H1 (cell line): ENCODE data around the gene LEO1. TPM values are rescaled to one million over a fixed set of nuclear protein-coding genes. Genes with fewer than 3 reads are reported as not detected.

Experiments used
- CTCF ChIA-PET: fragments of 300-600 bp; sonication (Branson Sonifier 250); formaldehyde crosslinking; loops from one replicate; lab custom pipeline; 2021; ENCODE audit not compliant: partially characterized antibody; lab: Charles Lee
- POLR2A ChIA-PET: fragments of 300-600 bp; sonication (Branson Sonifier 250); formaldehyde crosslinking; loops from one replicate; lab custom pipeline; 2021; ENCODE audit warnings: inconsistent platforms; ENCODE audit not compliant: partially characterized antibody; lab: Charles Lee
- DNase-seq, 2 experiments: peaks; one replicate each; pipeline versions ENCODE4 v3.0.0 to v3.0.0-alpha.2; 2010 to 2022; ENCODE audit warnings: low spot score in 2 of 2, low read depth in 1 of 2, mixed read lengths in 1 of 2
- FAIRE-seq: peaks from 2 replicates; lab custom pipeline; 2011; peaks lifted over from hg19 to GRCh38; lab: Jason Lieb, UNC
- H2AFZ ChIP-seq: 2 replicates; pipeline ENCODE4 v1.8.1; 2012; ENCODE audit warnings: low read length, inconsistent platforms
- H2AK5ac ChIP-seq: 2 replicates; pipeline ENCODE4 v1.6.1; 2013; ENCODE audit warnings: low read depth, low read length
- H2BK120ac ChIP-seq: replicated peaks from 2 replicates; pipeline ENCODE3; 2013; ENCODE audit warnings: low read depth, low read length, inconsistent platforms
- H2BK12ac ChIP-seq: 2 replicates; pipeline ENCODE4 v1.6.1; 2013; ENCODE audit warnings: low read depth, low read length
- H2BK15ac ChIP-seq: 2 replicates; pipeline ENCODE4 v1.6.1; 2013; ENCODE audit warnings: low read length
- H2BK20ac ChIP-seq: 2 replicates; pipeline ENCODE4 v1.6.1; 2013; ENCODE audit warnings: low read length
- H2BK5ac ChIP-seq: 2 replicates; pipeline ENCODE4 v1.6.1; 2013; ENCODE audit warnings: low read depth, low read length
- H3K14ac ChIP-seq: 2 replicates; pipeline ENCODE4 v1.6.1; 2013; ENCODE audit warnings: inconsistent platforms; ENCODE audit not compliant: insufficient read length
- H3K18ac ChIP-seq: 2 replicates; pipeline ENCODE4 v1.6.1; 2013; ENCODE audit warnings: low read length; ENCODE audit errors: extremely low read depth
- H3K23ac ChIP-seq: 2 replicates; pipeline ENCODE4 v1.6.1; 2013; ENCODE audit warnings: inconsistent platforms; ENCODE audit not compliant: insufficient read length
- H3K23me2 ChIP-seq: 2 replicates; pipeline ENCODE4 v1.6.1; 2013; ENCODE audit warnings: low read depth, low read length
- H3K27ac ChIP-seq: 2 replicates; pipeline ENCODE4 v1.6.1; 2011; ENCODE audit warnings: low read depth, low read length, inconsistent platforms
- H3K27me3 ChIP-seq, 4 experiments: replicated peaks in 1 of 4; 1 replicate in 1 of 4; 2 replicates in 3 of 4; pipeline versions ENCODE4 v1.6.1 to v1.8.1; 2011 to 2013; ENCODE audit warnings: low read length in 3 of 4, mild to moderate bottlenecking in 3 of 4, inconsistent platforms in 2 of 4, mixed read lengths in 2 of 4, moderate library complexity in 1 of 4; ENCODE audit not compliant: control insufficient read depth in 3 of 4, insufficient read depth in 3 of 4; ENCODE audit errors: extremely low read depth in 1 of 4
- H3K36me3 ChIP-seq, 4 experiments: 2 replicates each; pipeline versions ENCODE4 v1.6.1 to v1.8.1; 2011 to 2013; ENCODE audit warnings: mild to moderate bottlenecking in 4 of 4, low read length in 3 of 4, moderate library complexity in 2 of 4, control low read depth in 1 of 4, inconsistent platforms in 1 of 4; ENCODE audit not compliant: insufficient read depth in 4 of 4, control insufficient read depth in 2 of 4
- H3K4ac ChIP-seq: replicated peaks from 2 replicates; pipeline ENCODE3; 2013; ENCODE audit warnings: low read length, low read depth, mixed read lengths, inconsistent platforms; ENCODE audit not compliant: insufficient read length
- H3K4me1 ChIP-seq, 4 experiments: replicated peaks in 1 of 4; 1 replicate in 1 of 4; 2 replicates in 3 of 4; pipeline versions ENCODE4 v1.6.1 to v1.8.1; 2011 to 2013; ENCODE audit warnings: low read length in 3 of 4, inconsistent platforms in 2 of 4, mixed read lengths in 1 of 4; ENCODE audit not compliant: insufficient read depth in 4 of 4, control insufficient read depth in 3 of 4
- H3K4me2 ChIP-seq, 2 experiments: 2 replicates each; pipeline versions ENCODE4 v1.6.1 to v1.8.1; 2011 to 2013; ENCODE audit warnings: low read depth in 2 of 2, low read length in 2 of 2, control low read depth in 1 of 2, inconsistent platforms in 1 of 2, mild to moderate bottlenecking in 1 of 2; ENCODE audit not compliant: insufficient read depth in 1 of 2
- H3K4me3 ChIP-seq, 4 experiments: fragments of 200-600, 300-600 bp in 1 of 4; sonication (generic), shearing (Covaris generic), sonication (Bioruptor Twin) in 1 of 4; 2 replicates each; pipeline versions ENCODE4 v1.5.1 to v1.8.1; 2011 to 2016; ENCODE audit warnings: low read length in 4 of 4, low read depth in 3 of 4, control low read depth in 2 of 4, inconsistent platforms in 2 of 4, mild to moderate bottlenecking in 2 of 4, mixed read lengths in 1 of 4, moderate library complexity in 1 of 4; ENCODE audit not compliant: insufficient read depth in 2 of 4; ENCODE audit errors: extremely low read depth in 1 of 4
- H3K56ac ChIP-seq: replicated peaks from 2 replicates; pipeline ENCODE3; 2013; ENCODE audit warnings: low read depth, mild to moderate bottlenecking, mixed read lengths, low read length, inconsistent platforms; ENCODE audit not compliant: insufficient read length
- H3K79me1 ChIP-seq: 2 replicates; pipeline ENCODE4 v1.6.1; 2013; ENCODE audit warnings: low read depth, low read length, control low read depth
- H3K79me2 ChIP-seq, 2 experiments: 2 replicates each; pipeline versions ENCODE4 v1.6.1 to v1.8.1; 2012 to 2013; ENCODE audit warnings: low read length in 2 of 2, mild to moderate bottlenecking in 2 of 2, inconsistent platforms in 1 of 2; ENCODE audit not compliant: insufficient read depth in 2 of 2, control insufficient read depth in 1 of 2
- H3K9ac ChIP-seq, 4 experiments: replicated peaks in 1 of 4; 1 replicate in 1 of 4; 2 replicates in 3 of 4; pipeline versions ENCODE4 v1.6.1 to v1.8.1; 2011 to 2013; ENCODE audit warnings: low read depth in 3 of 4, low read length in 3 of 4, control low read depth in 2 of 4, mild to moderate bottlenecking in 2 of 4, moderate library complexity in 2 of 4, inconsistent platforms in 1 of 4; ENCODE audit errors: extremely low read depth in 1 of 4
- H3K9me3 ChIP-seq, 2 experiments: 2 replicates each; pipeline versions ENCODE4 v1.6.1 to v1.8.1; 2012 to 2013; ENCODE audit warnings: mild to moderate bottlenecking in 2 of 2, moderate library complexity in 2 of 2, control low read depth in 1 of 2, inconsistent platforms in 1 of 2, low read depth in 1 of 2, low read length in 1 of 2, mixed read lengths in 1 of 2; ENCODE audit not compliant: insufficient read depth in 2 of 2
- H4K20me1 ChIP-seq, 2 experiments: replicated peaks in 1 of 2; 2 replicates each; pipeline versions ENCODE3 to v1.8.1; 2011 to 2013; ENCODE audit warnings: inconsistent platforms in 2 of 2, low read length in 2 of 2, mild to moderate bottlenecking in 1 of 2; ENCODE audit not compliant: insufficient read depth in 2 of 2, control insufficient read depth in 1 of 2
- H4K5ac ChIP-seq: 2 replicates; pipeline ENCODE4 v1.6.1; 2013; ENCODE audit warnings: low read length, low read depth, mixed read lengths, inconsistent platforms; ENCODE audit not compliant: insufficient read length
- H4K8ac ChIP-seq: 2 replicates; pipeline ENCODE4 v1.8.0; 2013; ENCODE audit warnings: mild to moderate bottlenecking, moderate library complexity, low read length, inconsistent platforms; ENCODE audit not compliant: insufficient read depth; ENCODE audit errors: extremely low read depth
- H4K91ac ChIP-seq: replicated peaks from 2 replicates; pipeline ENCODE3; 2013; ENCODE audit warnings: low read length, mixed read lengths, inconsistent platforms; ENCODE audit not compliant: insufficient read length
- CBX8 ChIP-seq: fragments of 300-800, 300-1000 bp; sonication (generic); IDR thresholded peaks from 2 replicates; pipeline ENCODE4 v1.7.1; 2016; ENCODE audit warnings: low read depth, low read length, borderline replicate concordance
- CREB1 ChIP-seq: IDR thresholded peaks from 2 replicates; pipeline ENCODE4 v1.6.1; 2012; ENCODE audit warnings: inconsistent platforms
- CTBP2 ChIP-seq: IDR thresholded peaks from 2 replicates; pipeline ENCODE4 v1.7.0; 2011; ENCODE audit warnings: borderline replicate concordance, mild to moderate bottlenecking, moderate library complexity, mixed read lengths, low read length; ENCODE audit not compliant: insufficient read depth, insufficient read length
- E2F6 ChIP-seq: IDR thresholded peaks from 2 replicates; pipeline ENCODE4 v1.6.1; 2012; ENCODE audit warnings: inconsistent platforms
- HDAC2 ChIP-seq, 2 experiments: fragments of 300-600 bp in 1 of 2; sonication (generic) in 1 of 2; IDR thresholded peaks; 2 replicates each; pipeline ENCODE4 v1.6.1; 2011 to 2012; ENCODE audit warnings: low read depth in 2 of 2, low read length in 2 of 2, mild to moderate bottlenecking in 2 of 2, moderate library complexity in 2 of 2, borderline replicate concordance in 1 of 2, inconsistent platforms in 1 of 2
- POLR2AphosphoS5 ChIP-seq: IDR thresholded peaks from 2 replicates; pipeline ENCODE4 v1.6.1; 2011; ENCODE audit warnings: low read depth, low read length
- RAD21 ChIP-seq, 2 experiments: IDR thresholded peaks in 1 of 2; conservative IDR thresholded peaks in 1 of 2; 2 replicates each; pipeline ENCODE4 v1.6.1; 2011; ENCODE audit warnings: low read depth in 2 of 2, low read length in 2 of 2, improper control_type of control experiment in 1 of 2, inconsistent platforms in 1 of 2, mild to moderate bottlenecking in 1 of 2, moderate library complexity in 1 of 2
- RFX5 ChIP-seq: IDR thresholded peaks from 2 replicates; pipeline ENCODE4 v1.6.1; 2011; ENCODE audit warnings: low read depth, low read length, improper control_type of control experiment, borderline replicate concordance
- SP4 ChIP-seq: IDR thresholded peaks from 2 replicates; pipeline ENCODE4 v1.6.1; 2012; ENCODE audit warnings: low read length, inconsistent platforms
- WGBS, 2 experiments: shearing (Covaris generic) in 1 of 2; methylation state at CpG; one replicate each; pipeline versions ENCODE4 v1.1.6 to v1.1.7; 2013 to 2015; ENCODE audit warnings: low lambda C conversion rate in 2 of 2, mixed read lengths in 2 of 2, inconsistent platforms in 1 of 2, low coverage in 1 of 2, missing lambda C conversion rate in 1 of 2; ENCODE audit not compliant: insufficient replicate concordance in 2 of 2, insufficient coverage in 1 of 2, insufficient read length in 1 of 2; ENCODE audit errors: extremely low coverage in 1 of 2, missing lambda C conversion rate in 1 of 2; 5-methylcytosine and 5-hydroxymethylcytosine counted together
- polyA plus RNA-seq, 7 experiments: library from polyadenylated mRNA; depleted of rRNA in 3 of 7; stranded (reverse) in 5 of 7; unstranded in 2 of 7; fragments of >200 nt in 5 of 7; fragments of 200-250 nt in 2 of 7; gene quantifications; 1 replicate in 5 of 7; 2 replicates in 1 of 7; 4 replicates in 1 of 7; pipeline versions ENCODE4 v1.2.1 to v1.2.3, GENCODE V29; 2011 to 2013; ENCODE audit warnings: missing spikeins in 2 of 7, mixed read lengths in 2 of 7
- total RNA-seq: library from RNA; stranded (reverse); fragmentation: NEBNext Ultra II Directional; extraction: Animal tissue kit (Norgen Biotek cat#: 25700); gene quantifications from 2 replicates; pipeline ENCODE4 v1.2.1, GENCODE V29; 2021
- TF ChIP-seq, protein P1 (sequence below), 3 experiments: IDR thresholded peaks; 1 replicate in 2 of 3; 2 replicates in 1 of 3; pipeline versions ENCODE4 v1.5.1 to v1.6.1; 2011; ENCODE audit warnings: low read length in 3 of 3, mild to moderate bottlenecking in 3 of 3, inconsistent platforms in 2 of 3, low read depth in 1 of 3, moderate library complexity in 1 of 3; ENCODE audit not compliant: insufficient read depth in 1 of 3; ENCODE audit errors: control extremely low read depth in 1 of 3

The LEO1 gene
- total and polyA plus RNA-seq, 2 of the 8 experiments (the other 6 are each of a cell fraction or from before 2014, with no cell fraction given) = 1.6 to 27.4 TPM

GRCh38 chr15:51904421-51904820 is 67.2 kb downstream of the LEO1 start:
- no peak overlapping the region for H3K18ac ChIP-seq
- ChIA-PET POLR2A (no interaction called here), CTCF (interaction anchor here (0.7 to 3.9 kb wide), 22 partner anchors 8 to 174 kb away, joined by 3 to 26 read pairs (median 4); no protein-coding TSS in a partner anchor)
- H3K79me2 ChIP-seq = no peaks in the 10 kb centered on the region
- H4K20me1 ChIP-seq = no peaks in the 10 kb centered on the region
- no peak overlapping the region for H2BK5ac ChIP-seq
- no peak overlapping the region for H3K4ac ChIP-seq
- no peak overlapping the region for H4K91ac ChIP-seq
- H3K14ac ChIP-seq = no peak overlapping the region
- no peak overlapping the region for H2BK12ac ChIP-seq
- H3K23ac ChIP-seq = no peak overlapping the region
- no peak overlapping the region for H4K5ac ChIP-seq
- H3K27me3 ChIP-seq = peaks cover 0 to 1% (median 0%) of the 10 kb centered on the region in 4 experiments; a peak in 1 of 7 replicates
- no peak overlapping the region for H2BK15ac ChIP-seq
- no peak overlapping the region for H3K4me2 ChIP-seq
- H3K23me2 ChIP-seq = no peaks in the 10 kb centered on the region
- FAIRE-seq (no peak), DNase-seq (no peak)
- no peaks in the 10 kb centered on the region for H3K79me1 ChIP-seq
- no peaks in the 10 kb centered on the region for H3K9me3 ChIP-seq
- H4K8ac ChIP-seq = no peak overlapping the region
- no peak overlapping the region for H3K4me3 ChIP-seq
- H3K4me1 ChIP-seq = no peaks in the 10 kb centered on the region
- no peak overlapping the region for H2AK5ac ChIP-seq
- H2AFZ ChIP-seq = no peak overlapping the region
- H3K27ac ChIP-seq = no peak overlapping the region
- H3K56ac ChIP-seq = no peak overlapping the region
- H2BK20ac ChIP-seq = no peak overlapping the region
- 94% methylated on average over 3 of the region's 3 CpGs; no CpG with 5 or more reads in 1 of the 2 experiments for WGBS, 2 experiments
- no peak overlapping the region; a peak in 1 of 7 replicates for H3K9ac ChIP-seq
- H2BK120ac ChIP-seq = no peak overlapping the region
- H3K36me3 ChIP-seq = peaks cover 0 to 13% (median 5%) of the 10 kb centered on the region in 4 experiments; a peak in 4 of 8 replicates
- TF ChIP-seq POLR2AphosphoS5 = no peak
- TF ChIP-seq CREB1 = no peak
- no peak for TF ChIP-seq CBX8
- no peak for TF ChIP-seq HDAC2 (IDR thresholded peaks at IDR 0.05; ENCODE audit: borderline replicate concordance in 1 of 2, low read depth in 2 of 2, low read length in 2 of 2)
- TF ChIP-seq CTBP2 = no peak
- no peak for TF ChIP-seq RFX5
- TF ChIP-seq E2F6 = no peak
- TF ChIP-seq, protein P1, sequence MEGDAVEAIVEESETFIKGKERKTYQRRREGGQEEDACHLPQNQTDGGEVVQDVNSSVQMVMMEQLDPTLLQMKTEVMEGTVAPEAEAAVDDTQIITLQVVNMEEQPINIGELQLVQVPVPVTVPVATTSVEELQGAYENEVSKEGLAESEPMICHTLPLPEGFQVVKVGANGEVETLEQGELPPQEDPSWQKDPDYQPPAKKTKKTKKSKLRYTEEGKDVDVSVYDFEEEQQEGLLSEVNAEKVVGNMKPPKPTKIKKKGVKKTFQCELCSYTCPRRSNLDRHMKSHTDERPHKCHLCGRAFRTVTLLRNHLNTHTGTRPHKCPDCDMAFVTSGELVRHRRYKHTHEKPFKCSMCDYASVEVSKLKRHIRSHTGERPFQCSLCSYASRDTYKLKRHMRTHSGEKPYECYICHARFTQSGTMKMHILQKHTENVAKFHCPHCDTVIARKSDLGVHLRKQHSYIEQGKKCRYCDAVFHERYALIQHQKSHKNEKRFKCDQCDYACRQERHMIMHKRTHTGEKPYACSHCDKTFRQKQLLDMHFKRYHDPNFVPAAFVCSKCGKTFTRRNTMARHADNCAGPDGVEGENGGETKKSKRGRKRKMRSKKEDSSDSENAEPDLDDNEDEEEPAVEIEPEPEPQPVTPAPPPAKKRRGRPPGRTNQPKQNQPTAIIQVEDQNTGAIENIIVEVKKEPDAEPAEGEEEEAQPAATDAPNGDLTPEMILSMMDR (IDR thresholded peaks at IDR 0.05; ENCODE audit: control extremely low read depth in 1 of 3, insufficient read depth in 1 of 3, low read depth in 1 of 3, low read length in 3 of 3) = no peak
- TF ChIP-seq SP4 = no peak
- no peak for TF ChIP-seq RAD21 (IDR thresholded peaks at IDR 0.05 in 1 of 2, conservative IDR thresholded peaks at IDR 0.05 in 1 of 2; ENCODE audit: low read depth in 2 of 2, low read length in 2 of 2)
